Karpas-422 (cell line): Measurements from ENCODE around the gene CHPF. TPM values are rescaled to one million over a fixed set of nuclear protein-coding genes. Genes with fewer than 3 reads are reported as not detected.
A peak's percentile ranks its signal among the peaks of the same experiment; 100 is the strongest.

ENCODE experiments used
- DNase-seq: peaks from one replicate; pipeline ENCODE4 v3.0.0-alpha.2; 2015
- H2AFZ ChIP-seq: fragments of 200-600 bp; sonication (generic); 2 replicates; pipeline ENCODE4 v1.6.1; 2014; ENCODE audit warnings: antibody characterized with exemption, low read length, mixed read lengths
- H3K27ac ChIP-seq: fragments of 200-600 bp; sonication (generic); 2 replicates; pipeline ENCODE4 v1.5.1; 2014; ENCODE audit warnings: mild to moderate bottlenecking, low read length, moderate library complexity
- H3K27me3 ChIP-seq: fragments of 200-600 bp; sonication (generic); 2 replicates; pipeline ENCODE4 v1.6.1; 2014; ENCODE audit warnings: low read length, mixed read lengths
- H3K36me3 ChIP-seq: fragments of 200-600 bp; sonication (generic); 2 replicates; pipeline ENCODE4 v1.6.1; 2014; ENCODE audit warnings: low read length, mixed read lengths; ENCODE audit not compliant: insufficient read depth
- H3K4me1 ChIP-seq: fragments of 200-600 bp; sonication (generic); 2 replicates; pipeline ENCODE4 v1.6.1; 2014; ENCODE audit warnings: mild to moderate bottlenecking, low read length, mixed read lengths
- H3K4me2 ChIP-seq: fragments of 200-600 bp; sonication (generic); 2 replicates; pipeline ENCODE4 v1.6.1; 2014; ENCODE audit warnings: low read length, low read depth, mild to moderate bottlenecking; ENCODE audit not compliant: poor library complexity, severe bottlenecking
- H3K4me3 ChIP-seq: fragments of 200-600 bp; sonication (generic); 2 replicates; pipeline ENCODE4 v1.5.1; 2014; ENCODE audit warnings: mild to moderate bottlenecking, antibody characterized with exemption, low read length, mixed read lengths
- H3K79me2 ChIP-seq: fragments of 200-600 bp; sonication (generic); 2 replicates; pipeline ENCODE4 v1.6.1; 2014; ENCODE audit warnings: mild to moderate bottlenecking, low read length, mixed read lengths
- H3K9ac ChIP-seq: fragments of 200-600 bp; sonication (generic); 2 replicates; pipeline ENCODE4 v1.6.0; 2014; ENCODE audit warnings: low read length
- H3K9me2 ChIP-seq: fragments of 200-600 bp; sonication (generic), shearing (Covaris generic); replicated peaks from 2 replicates; pipeline ENCODE4 v1.6.0; 2014; ENCODE audit warnings: mild to moderate bottlenecking, low read length, moderate library complexity; ENCODE audit not compliant: insufficient read depth
- H3K9me3 ChIP-seq: fragments of 300-700, 200-600 bp; sonication (generic); 2 replicates; pipeline ENCODE4 v1.6.1; 2014; ENCODE audit warnings: low read length, mixed read lengths
- H4K20me1 ChIP-seq: fragments of 200-600 bp; sonication (generic); 2 replicates; pipeline ENCODE4 v1.6.1; 2014; ENCODE audit warnings: mild to moderate bottlenecking, antibody characterized with exemption, low read length, low read depth; ENCODE audit not compliant: insufficient read depth
- total RNA-seq: library from RNA; depleted of rRNA; stranded (reverse); fragments of >200 nt; shearing (Covaris generic); gene quantifications from 2 replicates; pipeline ENCODE4 v1.2.3, GENCODE V29; 2014; ENCODE audit warnings: low replicate concordance

CHPF gene
- total RNA-seq, 1 experiment from 2014 or later = 25.5 TPM

GRCh38 chr2:219548990-219549389, 5.4 kb upstream of the CHPF start:
- DNase-seq = no peak
- no peaks in the 10 kb centered on the region for H3K9me3 ChIP-seq
- no peaks in the 10 kb centered on the region for H3K79me2 ChIP-seq
- H3K4me1 ChIP-seq = peaks cover 8% of the 10 kb centered on the region
- H3K27me3 ChIP-seq = no peaks in the 10 kb centered on the region
- H4K20me1 ChIP-seq = 0 out of 2 replicates have a peak, but pooled peaks cover 3% of the 10 kb centered on the region
- H3K9ac ChIP-seq = no peak overlapping the region
- H3K4me3 ChIP-seq = no peak overlapping the region
- no peaks in the 10 kb centered on the region for H3K36me3 ChIP-seq
- no peak overlapping the region for H3K4me2 ChIP-seq
- no peak overlapping the region for H2AFZ ChIP-seq
- H3K9me2 ChIP-seq = no peaks in the 10 kb centered on the region
- H3K27ac ChIP-seq = no peak overlapping the region

GRCh38 chr2:219547621-219548020, 4.0 kb upstream of the CHPF start:
- Histone ChIP-seq H3K9me2 (no peaks in the 10 kb centered on the region), H3K27ac (no peak overlapping the region), H3K27me3 (no peaks in the 10 kb centered on the region), H2AFZ (no peak overlapping the region), H3K4me1 (peaks cover 10% of the 10 kb centered on the region), H3K9ac (no peak overlapping the region), H3K36me3 (no peaks in the 10 kb centered on the region), H3K9me3 (no peaks in the 10 kb centered on the region), H3K79me2 (peaks cover 2% of the 10 kb centered on the region; the same call in 1 of the 2 replicates), H3K4me2 (no peak overlapping the region), H3K4me3 (no peak overlapping the region), H4K20me1 (peaks cover 5% of the 10 kb centered on the region)
- no peak for DNase-seq

- Histone ChIP-seq H3K9me2 (no peaks in the 10 kb centered on the region), H3K36me3 (peaks cover 4% of the 10 kb centered on the region; the same call in 1 of the 2 replicates), H3K9ac (no peak overlapping the region), H3K4me3 (no peak overlapping the region), H3K79me2 (peaks cover 9% of the 10 kb centered on the region), H4K20me1 (peaks cover 10% of the 10 kb centered on the region), H3K27me3 (no peaks in the 10 kb centered on the region), H3K4me1 (peaks cover 23% of the 10 kb centered on the region), H3K27ac (no peak overlapping the region), H2AFZ (no peak overlapping the region), H3K9me3 (no peaks in the 10 kb centered on the region), H3K4me2 (no peak overlapping the region)
- no peak for DNase-seq
These were observed 2.3 kb upstream of the CHPF start for GRCh38 chr2:219545943-219546352.

GRCh38 chr2:219545295-219545942, 1.8 kb upstream of the CHPF start:
- H3K36me3 ChIP-seq = peaks cover 9% of the 10 kb centered on the region; the same call in 1 of the 2 replicates

GRCh38 chr2:219544567-219544966, 958 bp upstream of the CHPF start:
- no peaks in the 10 kb centered on the region for H3K27me3 ChIP-seq

More at GRCh38 chr2:219545295-219545942, 1.8 kb upstream of the CHPF start:
- H3K4me1 ChIP-seq = peaks cover 23% of the 10 kb centered on the region
- no peaks in the 10 kb centered on the region for H3K9me2 ChIP-seq
- H2AFZ ChIP-seq = no peak overlapping the region
- no peaks in the 10 kb centered on the region for H3K27me3 ChIP-seq
- no peak for DNase-seq
- H3K9ac ChIP-seq = no peak overlapping the region
- no peaks in the 10 kb centered on the region for H3K9me3 ChIP-seq
- H3K27ac ChIP-seq = no peak overlapping the region
- H4K20me1 ChIP-seq = peaks cover 10% of the 10 kb centered on the region
- no peak overlapping the region for H3K4me2 ChIP-seq
- H3K4me3 ChIP-seq = no peak overlapping the region
- H3K79me2 ChIP-seq = peaks cover 9% of the 10 kb centered on the region

GRCh38 chr2:219542931-219543595, 546 bp downstream of the CHPF start:
- Histone ChIP-seq H3K4me2 (peak overlapping the region; percentile 98), H3K9ac (peak overlapping the region; percentile 93), H3K4me3 (peak overlapping the region; percentile 99), H3K9me3 (no peaks in the 10 kb centered on the region), H3K4me1 (peaks cover 23% of the 10 kb centered on the region), H3K79me2 (peaks cover 9% of the 10 kb centered on the region), H4K20me1 (peaks cover 10% of the 10 kb centered on the region), H3K27ac (peak overlapping the region; percentile 60), H3K9me2 (no peaks in the 10 kb centered on the region), H2AFZ (peak overlapping the region; percentile 69; the same call in 1 of the 2 replicates), H3K36me3 (peaks cover 9% of the 10 kb centered on the region; the same call in 1 of the 2 replicates), H3K27me3 (no peaks in the 10 kb centered on the region)
- DNase-seq = peak; percentile 69

More at GRCh38 chr2:219544567-219544966, 958 bp upstream of the CHPF start:
- Histone ChIP-seq H3K9me3 (no peaks in the 10 kb centered on the region), H3K4me1 (peaks cover 23% of the 10 kb centered on the region), H3K36me3 (peaks cover 9% of the 10 kb centered on the region; the same call in 1 of the 2 replicates), H2AFZ (no peak overlapping the region), H3K4me3 (peak overlapping the region; percentile 71; the same call in 1 of the 2 replicates), H3K4me2 (peak overlapping the region; percentile 98), H4K20me1 (peaks cover 10% of the 10 kb centered on the region), H3K27ac (no peak overlapping the region), H3K9me2 (no peaks in the 10 kb centered on the region), H3K9ac (peak overlapping the region; percentile 63), H3K79me2 (peaks cover 9% of the 10 kb centered on the region)
- DNase-seq = no peak

- no peak overlapping the region; the same call in 1 of the 2 replicates for H2AFZ ChIP-seq
- H3K27me3 ChIP-seq = no peaks in the 10 kb centered on the region
- H3K9me3 ChIP-seq = no peaks in the 10 kb centered on the region
These were observed 1.9 kb downstream of the CHPF start for GRCh38 chr2:219541611-219542180.

More at GRCh38 chr2:219541611-219542180, 1.9 kb downstream of the CHPF start:
- Histone ChIP-seq H3K4me1 (peaks cover 23% of the 10 kb centered on the region), H3K4me2 (peak overlapping the region; percentile 98), H3K9me2 (no peaks in the 10 kb centered on the region), H3K9ac (peak overlapping the region; percentile 93), H3K4me3 (peak overlapping the region; percentile 99), H3K79me2 (peaks cover 9% of the 10 kb centered on the region), H4K20me1 (peaks cover 10% of the 10 kb centered on the region), H3K27ac (no peak overlapping the region), H3K36me3 (peaks cover 9% of the 10 kb centered on the region; the same call in 1 of the 2 replicates)
- peak; percentile 93 for DNase-seq
